Cardiac muscle cell (in vitro differentiated cells and primary cell): ENCODE data around the gene MARCHF3. TPM values are rescaled to one million over a fixed set of nuclear protein-coding genes. Genes with fewer than 3 reads are reported as not detected.
A peak's percentile ranks its signal among the peaks of the same experiment; 100 is the strongest.

Experiments used
- DNase-seq, 2 donors: peaks; one replicate each; pipeline versions ENCODE4 v3.0.0 to v3.0.0-alpha.2; 2010 to 2017; ENCODE audit warnings: low read depth in 1 of 2, low spot score in 1 of 2
- H3K27ac ChIP-seq: fragments of 200-600 bp; sonication (generic); 2 replicates; pipeline ENCODE4 v1.5.1; 2016
- H3K27me3 ChIP-seq: fragments of 200-600 bp; sonication (generic); 2 replicates; pipeline ENCODE4 v1.6.0; 2016; ENCODE audit warnings: control low read depth
- H3K36me3 ChIP-seq: fragments of 200-600 bp; sonication (generic); 2 replicates; pipeline ENCODE4 v1.5.1; 2016; ENCODE audit warnings: control low read depth
- H3K4me1 ChIP-seq: fragments of 200-600 bp; sonication (generic); 2 replicates; pipeline ENCODE4 v1.8.1; 2017; ENCODE audit warnings: low read depth, mild to moderate bottlenecking, mixed run types
- H3K4me3 ChIP-seq: fragments of 200-600 bp; sonication (generic); 2 replicates; pipeline ENCODE4 v1.5.1; 2016; ENCODE audit warnings: mild to moderate bottlenecking
- H3K9me3 ChIP-seq: fragments of 200-600 bp; sonication (generic); 2 replicates; pipeline ENCODE4 v1.5.1; 2017; ENCODE audit warnings: low read depth, mild to moderate bottlenecking, control low read depth
- polyA plus RNA-seq: library from polyadenylated mRNA; unstranded; fragments of >200 nt; fragmentation: Nextera tagmentation; extraction: Ambion mirVana; gene quantifications from 2 replicates; pipeline ENCODE4 v1.2.1, GENCODE V29; 2016
- total RNA-seq: library from RNA; depleted of rRNA; stranded (reverse); fragments of >200 nt; gene quantifications from 2 replicates; pipeline ENCODE4 v1.2.3, GENCODE V29; 2016
- TF ChIP-seq, protein P1 (sequence below): IDR thresholded peaks from 2 replicates; pipeline ENCODE4 v1.5.1; 2012; ENCODE audit warnings: low read depth, mild to moderate bottlenecking, low read length

The MARCHF3 gene, protein sequence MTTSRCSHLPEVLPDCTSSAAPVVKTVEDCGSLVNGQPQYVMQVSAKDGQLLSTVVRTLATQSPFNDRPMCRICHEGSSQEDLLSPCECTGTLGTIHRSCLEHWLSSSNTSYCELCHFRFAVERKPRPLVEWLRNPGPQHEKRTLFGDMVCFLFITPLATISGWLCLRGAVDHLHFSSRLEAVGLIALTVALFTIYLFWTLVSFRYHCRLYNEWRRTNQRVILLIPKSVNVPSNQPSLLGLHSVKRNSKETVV
- total RNA-seq (5.2 and 11.4 TPM in 2 replicates), polyA plus RNA-seq (27.0 and 32.3 TPM in 2 replicates)

DNA sequence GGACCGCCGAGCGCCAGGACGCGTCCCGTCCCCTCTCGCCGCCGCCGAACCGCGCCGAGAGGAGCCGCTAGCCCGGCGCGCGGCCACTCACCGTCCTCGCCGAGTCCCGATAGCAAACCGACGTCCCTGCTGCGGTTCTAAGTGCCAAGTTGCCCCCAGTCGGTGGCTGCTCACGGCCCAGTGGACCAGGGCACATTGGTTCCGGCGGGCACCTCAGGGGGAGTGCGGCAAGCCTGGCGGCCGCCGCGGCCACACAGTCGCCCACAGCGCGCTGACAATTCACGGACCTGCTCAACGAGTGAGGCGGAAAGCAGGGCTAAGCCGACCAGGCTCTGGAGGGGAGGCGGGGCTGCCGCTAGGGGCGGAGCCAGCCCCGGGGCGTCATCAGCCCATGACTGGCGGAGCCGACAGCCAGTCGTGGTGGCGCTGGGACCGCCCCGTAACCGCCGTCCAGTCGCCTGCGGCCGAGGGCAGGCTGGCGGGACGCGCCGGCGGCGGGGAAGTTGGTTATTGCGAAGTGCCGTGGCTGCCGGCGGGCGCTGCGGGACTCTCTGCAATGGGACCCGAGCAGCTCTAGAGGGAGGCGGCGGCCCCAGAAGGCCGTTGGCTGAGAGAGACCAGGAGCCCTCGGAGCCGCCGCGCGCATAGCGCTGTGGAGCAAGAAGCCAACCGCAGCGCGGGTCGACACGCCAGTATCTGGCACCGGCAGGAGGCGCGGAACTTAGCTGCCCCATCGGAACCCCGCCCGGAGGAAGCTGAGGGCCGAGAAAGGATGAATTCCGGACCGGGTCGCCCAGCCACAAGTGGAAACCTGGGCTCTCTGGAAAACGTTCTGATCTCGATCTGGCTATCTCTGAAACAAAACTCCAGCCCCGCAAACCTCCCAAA, at the start of gene MARCHF3:
Gene MARCHF3, minus strand, starts transcription at position 300 of the 888 bp plus-strand sequence. CDS start 112,387 bp downstream, outside the sequence.
- TF ChIP-seq, protein P1, sequence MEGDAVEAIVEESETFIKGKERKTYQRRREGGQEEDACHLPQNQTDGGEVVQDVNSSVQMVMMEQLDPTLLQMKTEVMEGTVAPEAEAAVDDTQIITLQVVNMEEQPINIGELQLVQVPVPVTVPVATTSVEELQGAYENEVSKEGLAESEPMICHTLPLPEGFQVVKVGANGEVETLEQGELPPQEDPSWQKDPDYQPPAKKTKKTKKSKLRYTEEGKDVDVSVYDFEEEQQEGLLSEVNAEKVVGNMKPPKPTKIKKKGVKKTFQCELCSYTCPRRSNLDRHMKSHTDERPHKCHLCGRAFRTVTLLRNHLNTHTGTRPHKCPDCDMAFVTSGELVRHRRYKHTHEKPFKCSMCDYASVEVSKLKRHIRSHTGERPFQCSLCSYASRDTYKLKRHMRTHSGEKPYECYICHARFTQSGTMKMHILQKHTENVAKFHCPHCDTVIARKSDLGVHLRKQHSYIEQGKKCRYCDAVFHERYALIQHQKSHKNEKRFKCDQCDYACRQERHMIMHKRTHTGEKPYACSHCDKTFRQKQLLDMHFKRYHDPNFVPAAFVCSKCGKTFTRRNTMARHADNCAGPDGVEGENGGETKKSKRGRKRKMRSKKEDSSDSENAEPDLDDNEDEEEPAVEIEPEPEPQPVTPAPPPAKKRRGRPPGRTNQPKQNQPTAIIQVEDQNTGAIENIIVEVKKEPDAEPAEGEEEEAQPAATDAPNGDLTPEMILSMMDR = peak; percentile 29
- peak within 1 kb of the TSS; percentile 70 for H3K27ac ChIP-seq
- H3K4me1 ChIP-seq = peaks cover 5% of the 10 kb centered on the region
- H3K27me3 ChIP-seq = peaks cover 18% of the 10 kb centered on the region
- H3K4me3 ChIP-seq = peak within 1 kb of the TSS; percentile 65
- DNase-seq = peak; percentile 97 to 98
- H3K9me3 ChIP-seq = no peaks in the 10 kb centered on the region
- H3K36me3 ChIP-seq = no peaks in the 10 kb centered on the region

DNA sequence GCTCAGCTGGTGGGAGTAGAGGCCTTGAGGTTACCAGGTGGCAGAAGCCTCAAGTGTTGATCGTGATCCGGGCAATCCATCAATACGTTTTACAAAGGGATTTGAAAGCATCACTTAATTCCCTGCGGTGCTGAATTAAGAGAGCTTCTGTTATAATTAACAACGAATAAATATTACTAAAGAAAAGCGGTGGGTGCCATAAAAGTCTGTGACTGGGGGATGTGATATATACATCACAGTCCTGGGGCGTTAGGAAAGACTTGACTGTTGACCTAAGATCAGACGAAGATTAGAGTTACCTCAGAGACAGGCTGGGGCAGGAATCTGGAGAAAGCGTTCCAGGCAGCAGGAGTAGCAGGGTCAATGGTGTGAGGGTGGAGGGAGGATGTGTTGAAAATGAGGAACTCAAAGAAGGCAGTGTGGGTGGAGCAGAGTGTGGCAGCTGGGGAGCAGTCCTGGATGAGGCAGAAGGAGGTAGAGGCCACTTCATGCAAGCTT, 49.7 kb upstream of the MARCHF3 start:
- no peak overlapping the region for H3K4me3 ChIP-seq
- no peaks in the 10 kb centered on the region for H3K27me3 ChIP-seq
- no peak overlapping the region for H3K27ac ChIP-seq
- peaks cover 8% of the 10 kb centered on the region for H3K4me1 ChIP-seq
- H3K9me3 ChIP-seq = no peaks in the 10 kb centered on the region
- DNase-seq = peak; percentile 25 to 36
- TF ChIP-seq, protein P1 = no peak
- no peaks in the 10 kb centered on the region for H3K36me3 ChIP-seq

DNA sequence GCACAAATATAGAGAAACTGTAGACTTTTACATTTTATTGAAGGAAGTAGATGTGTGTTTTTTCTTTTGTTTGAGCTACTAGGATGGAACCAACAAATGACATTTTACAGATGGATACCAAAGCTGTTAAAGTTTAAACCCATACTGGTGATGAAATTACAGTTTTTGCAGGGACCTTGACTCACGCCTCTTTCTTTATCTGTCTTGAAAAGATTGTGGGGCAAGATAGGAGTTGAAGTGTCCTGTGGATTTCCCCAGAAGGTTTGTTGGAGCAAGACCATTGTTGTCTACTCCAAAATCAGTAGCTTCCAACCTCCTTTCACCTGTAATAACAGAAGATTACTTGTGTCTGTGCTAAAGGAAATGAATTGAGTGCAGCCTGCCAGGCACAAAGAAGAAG, 47.0 kb upstream of the MARCHF3 start:
- Histone ChIP-seq H3K27ac (no peak overlapping the region), H3K27me3 (no peaks in the 10 kb centered on the region), H3K36me3 (no peaks in the 10 kb centered on the region), H3K9me3 (no peaks in the 10 kb centered on the region), H3K4me1 (peaks cover 8% of the 10 kb centered on the region), H3K4me3 (no peak overlapping the region)
- TF ChIP-seq, protein P1 = no peak
- no peak for DNase-seq

DNA sequence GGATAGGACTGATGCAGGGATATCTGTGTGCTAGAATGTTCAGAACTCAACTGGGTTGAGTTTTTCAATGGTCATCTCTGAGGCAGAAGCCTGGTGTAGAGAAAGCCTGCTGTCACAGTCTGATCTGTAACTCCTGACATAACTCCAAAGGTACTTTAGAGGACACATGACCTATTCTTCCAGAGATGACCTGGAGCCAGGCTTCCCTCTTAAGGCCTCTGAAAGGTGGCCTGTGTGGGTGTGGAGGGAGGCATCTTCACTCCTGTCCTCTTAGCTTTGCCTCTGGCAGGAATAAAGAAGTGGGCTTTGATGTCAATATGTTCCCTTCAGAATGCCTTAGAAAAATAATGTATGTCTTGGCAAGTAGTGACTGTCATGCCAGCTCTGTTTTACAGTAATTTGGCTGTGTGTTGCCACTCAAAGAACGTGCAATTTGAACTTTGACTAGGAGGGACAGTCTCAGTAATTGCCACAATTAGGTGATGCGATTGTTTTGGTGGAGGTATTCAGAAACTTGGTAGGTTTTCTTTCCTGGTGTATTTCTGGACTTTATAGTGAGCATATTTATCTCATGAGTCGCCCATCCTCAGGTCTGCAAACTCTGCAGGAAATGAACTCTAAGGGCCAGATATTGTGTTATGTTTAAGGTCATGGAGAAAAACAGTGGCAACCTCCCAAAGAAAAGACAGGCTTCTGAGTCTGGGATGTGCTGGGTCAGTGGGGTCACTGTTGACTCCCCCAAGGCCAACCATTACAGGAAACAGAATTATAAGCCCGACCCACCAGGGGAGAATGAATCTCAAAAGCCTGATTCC, 46.2 kb upstream of the MARCHF3 start:
- Histone ChIP-seq H3K27ac (no peak overlapping the region), H3K4me1 (peaks cover 8% of the 10 kb centered on the region), H3K9me3 (no peaks in the 10 kb centered on the region), H3K36me3 (no peaks in the 10 kb centered on the region), H3K4me3 (no peak overlapping the region), H3K27me3 (no peaks in the 10 kb centered on the region)
- TF ChIP-seq, protein P1 = no peak
- peak in 1 of 2 donors; percentile 33 for DNase-seq

DNA sequence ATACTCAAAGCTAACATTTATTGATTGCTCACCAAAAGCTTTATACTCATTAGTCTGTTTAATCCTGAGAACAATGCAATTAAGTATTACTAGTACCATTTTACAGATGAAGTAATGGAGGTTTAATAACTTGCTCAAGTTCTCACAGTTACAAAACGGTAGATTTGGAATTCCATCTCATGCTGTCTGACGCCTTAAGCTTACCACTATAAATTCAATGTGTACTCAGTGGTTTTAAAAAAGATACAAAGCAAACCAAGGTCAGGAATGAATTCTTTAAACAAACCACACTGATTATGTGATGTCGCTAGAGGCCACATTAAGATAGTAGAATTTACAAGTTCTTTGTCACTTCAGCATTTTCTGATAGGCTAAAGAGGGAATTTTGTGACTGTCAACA, 44.1 kb upstream of the MARCHF3 start:
- no peak for DNase-seq
- Histone ChIP-seq H3K27ac (no peak overlapping the region), H3K27me3 (no peaks in the 10 kb centered on the region), H3K9me3 (no peaks in the 10 kb centered on the region), H3K36me3 (no peaks in the 10 kb centered on the region), H3K4me1 (no peaks in the 10 kb centered on the region), H3K4me3 (no peak overlapping the region)
- TF ChIP-seq, protein P1 = no peak
